T-helper 17 cell (primary cell): ENCODE data around the gene ASPG. TPM values are rescaled to one million over a fixed set of nuclear protein-coding genes. Genes with fewer than 3 reads are reported as not detected.

Experiments
- ATAC-seq: fragments of 150-1000 bp; cut with Tn5 transposase; 2 replicates; pipeline ENCODE4 v1.10.0; 2021; ENCODE audit warnings: mild to moderate bottlenecking, moderate library complexity
- DNase-seq, 3 donors: peaks; one replicate each; pipeline versions ENCODE4 v3.0.0 to v3.0.0-alpha.2; 2020 to 2021
- H3K9me3 ChIP-seq: one replicate; pipeline ENCODE4 v1.7.0; 2013; ENCODE audit warnings: low read length, mild to moderate bottlenecking; ENCODE audit not compliant: control insufficient read depth, poor library complexity, severe bottlenecking
- H3K27ac Mint-ChIP-seq: one replicate; pipeline ENCODE4 v1.8.0; 2022; ENCODE audit warnings: mild to moderate bottlenecking, moderate library complexity, mixed read lengths
- H3K27me3 Mint-ChIP-seq: one replicate; pipeline ENCODE4 v1.8.0; 2022; ENCODE audit warnings: mixed read lengths
- H3K36me3 Mint-ChIP-seq: one replicate; pipeline ENCODE4 v1.8.0; 2022; ENCODE audit warnings: low read depth, mixed read lengths
- H3K4me1 Mint-ChIP-seq: one replicate; pipeline ENCODE4 v1.8.0; 2022; ENCODE audit warnings: mild to moderate bottlenecking, mixed read lengths
- H3K4me3 Mint-ChIP-seq: one replicate; pipeline ENCODE4 v1.8.0; 2022; ENCODE audit warnings: mild to moderate bottlenecking, moderate library complexity, mixed read lengths
- total RNA-seq, 4 donors: library from RNA in 2 of 4; stranded (reverse) in 2 of 4; gene quantifications; one replicate each; pipeline ENCODE4 v1.2.3 and lab custom pipeline; 2022 to 2026

ASPG gene
- total RNA-seq: not detected
- 0 to 0.15 reads per million in 2 donors for total RNA-seq (lab: John Stamatoyannopoulos, UW)

DNA sequence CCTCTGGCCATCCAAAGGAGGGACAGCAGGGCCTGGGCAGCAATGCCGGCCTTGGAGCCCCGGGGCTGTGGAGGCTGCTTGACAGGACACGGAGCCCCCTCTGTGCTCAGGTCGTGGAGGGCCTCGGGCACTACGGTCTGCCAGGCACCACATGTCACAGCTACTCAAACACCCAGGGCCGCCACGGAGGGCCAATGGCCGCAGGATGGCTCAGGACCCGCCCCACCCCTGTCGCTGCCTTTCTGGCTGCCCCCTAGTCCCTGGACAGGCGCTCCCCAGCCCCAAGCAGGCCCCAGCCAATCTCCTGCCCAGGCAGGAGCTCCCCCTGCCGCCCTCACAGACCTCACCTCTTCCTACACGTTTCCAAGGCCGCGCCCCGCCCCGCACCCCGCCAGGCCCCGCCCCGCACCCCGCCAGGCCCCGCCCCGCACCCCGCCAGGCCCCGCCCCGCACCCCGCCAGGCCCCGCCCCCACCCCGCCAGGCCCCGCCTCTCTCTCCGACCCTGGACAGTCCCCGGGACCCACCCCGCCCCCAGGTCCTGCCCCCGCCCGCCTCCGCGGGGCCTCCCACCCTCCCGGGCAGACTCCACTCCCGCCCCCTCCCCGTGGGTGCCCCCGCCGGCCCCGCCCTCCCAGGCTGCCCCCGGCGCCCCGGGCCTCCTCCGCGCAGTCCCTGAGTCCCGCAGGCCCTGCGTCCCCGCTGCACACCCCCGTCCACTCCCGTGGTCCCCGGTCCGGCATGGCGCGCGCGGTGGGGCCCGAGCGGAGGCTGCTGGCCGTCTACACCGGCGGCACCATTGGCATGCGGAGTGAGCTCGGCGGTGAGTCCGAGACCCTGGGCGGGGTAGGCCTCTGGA lies at the start of gene ASPG:
Gene ASPG, plus strand, starts transcription at position 669 of the 857 bp plus-strand sequence. Its CDS starts 71 bp downstream, at position 740.
- peak; percentile 50 for ATAC-seq
- peaks cover 26% of the 10 kb centered on the region for H3K27me3 Mint-ChIP-seq
- no peaks in the 10 kb centered on the region for H3K9me3 ChIP-seq
- no peaks in the 10 kb centered on the region for H3K36me3 Mint-ChIP-seq
- H3K27ac Mint-ChIP-seq: no peak within 1 kb of the TSS
- H3K4me1 Mint-ChIP-seq: no peaks in the 10 kb centered on the region
- DNase-seq: peak in 1 of 3 donors; percentile 34
- H3K4me3 Mint-ChIP-seq: peak within 1 kb of the TSS; percentile 41

DNA sequence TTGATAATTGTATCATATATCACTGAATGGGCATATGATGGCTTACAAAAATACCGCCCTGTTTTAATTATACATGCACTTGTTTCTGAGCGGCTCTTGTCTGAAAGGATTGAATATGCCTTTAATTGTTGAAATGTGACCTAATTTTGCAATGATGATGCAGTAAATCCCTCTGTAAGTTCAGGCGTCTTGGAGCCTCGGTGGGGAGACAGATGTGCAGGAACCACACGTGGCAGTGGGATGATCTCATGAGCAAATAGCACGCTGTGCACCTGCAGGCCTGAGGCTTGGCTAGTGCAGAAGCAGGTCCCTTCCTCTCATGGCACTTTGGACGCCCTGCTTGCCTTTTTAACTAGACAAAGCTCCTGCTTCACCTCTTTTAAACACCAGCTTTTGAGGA lies 49.3 kb upstream of the ASPG start:
- Mint-ChIP-seq H3K4me1 (no peaks in the 10 kb centered on the region), H3K27ac (no peak overlapping the region), H3K4me3 (no peak overlapping the region), H3K27me3 (peaks cover 79% of the 10 kb centered on the region), H3K36me3 (peaks cover 4% of the 10 kb centered on the region)
- no peak for DNase-seq
- no peak for ATAC-seq
- H3K9me3 ChIP-seq: no peaks in the 10 kb centered on the region

DNA sequence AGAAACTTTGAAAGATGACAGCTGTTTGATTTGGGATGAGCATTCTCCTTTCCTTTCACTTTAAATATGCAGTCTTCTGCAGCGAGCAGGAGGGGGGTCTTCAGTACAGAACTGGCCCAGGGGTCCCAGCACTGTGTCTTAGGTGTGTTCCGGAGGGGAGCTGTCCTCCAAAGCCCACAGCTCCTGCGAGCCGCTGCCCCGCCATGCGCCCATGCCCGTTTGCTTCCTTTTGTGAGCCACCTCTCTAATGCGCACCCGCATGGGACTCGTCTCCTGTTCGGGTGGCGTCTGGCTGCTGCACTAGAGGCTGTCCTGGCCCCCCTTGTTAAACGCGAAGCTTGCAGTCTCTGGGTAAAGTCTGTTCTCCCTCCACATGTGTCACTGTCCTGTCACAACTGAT lies 48.4 kb upstream of the ASPG start:
- ATAC-seq (no peak), DNase-seq (no peak)
- Mint-ChIP-seq H3K4me1 (no peaks in the 10 kb centered on the region), H3K4me3 (no peak overlapping the region), H3K27ac (no peak overlapping the region), H3K36me3 (peaks cover 4% of the 10 kb centered on the region), H3K27me3 (peaks cover 87% of the 10 kb centered on the region)
- no peaks in the 10 kb centered on the region for H3K9me3 ChIP-seq

DNA sequence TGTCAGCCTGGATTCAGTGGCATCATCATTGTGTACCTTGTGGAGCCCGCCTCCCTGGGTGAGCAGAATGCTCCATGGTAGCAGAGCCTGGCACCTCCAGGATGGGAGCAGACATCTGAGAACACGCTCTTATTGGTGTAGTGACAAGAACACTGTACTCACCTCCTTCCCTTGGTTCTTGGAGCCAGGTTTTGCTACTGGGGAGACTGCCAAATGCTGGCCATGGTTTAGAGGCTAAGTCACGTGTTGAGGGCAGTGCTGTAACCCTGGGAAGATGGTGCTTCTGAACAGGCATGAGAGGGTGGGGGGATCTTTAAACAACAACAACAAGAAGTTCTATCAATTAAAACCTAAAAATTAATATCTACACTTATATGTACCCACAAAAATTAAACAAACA lies 47.6 kb upstream of the ASPG start:
- Mint-ChIP-seq H3K4me1 (no peaks in the 10 kb centered on the region), H3K27ac (no peak overlapping the region), H3K4me3 (no peak overlapping the region), H3K27me3 (peaks cover 82% of the 10 kb centered on the region), H3K36me3 (peaks cover 4% of the 10 kb centered on the region)
- DNase-seq (no peak), ATAC-seq (no peak)
- no peaks in the 10 kb centered on the region for H3K9me3 ChIP-seq

DNA sequence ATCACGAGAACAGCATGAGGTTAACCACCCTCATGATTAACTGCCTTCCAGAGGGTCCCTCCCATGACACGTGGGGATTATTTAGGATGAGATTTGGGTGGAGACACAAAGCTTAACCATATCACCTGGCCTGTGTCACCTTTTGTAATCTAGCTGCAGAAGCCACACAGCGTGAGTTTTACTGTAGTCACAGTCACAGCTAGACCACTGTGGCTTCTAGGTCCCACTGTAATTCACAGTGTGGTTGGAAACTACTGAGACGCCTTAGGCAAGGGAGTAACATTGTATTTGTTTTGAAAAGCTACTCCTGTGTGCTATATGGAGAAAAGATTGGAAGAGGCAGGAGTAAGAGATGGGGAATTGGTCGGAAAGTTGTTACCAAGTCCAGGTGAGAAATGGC lies 46.3 kb upstream of the ASPG start:
- Mint-ChIP-seq H3K4me3 (no peak overlapping the region), H3K27ac (no peak overlapping the region), H3K4me1 (no peaks in the 10 kb centered on the region), H3K27me3 (peaks cover 76% of the 10 kb centered on the region), H3K36me3 (peaks cover 4% of the 10 kb centered on the region)
- ATAC-seq (no peak), DNase-seq (no peak)
- no peaks in the 10 kb centered on the region for H3K9me3 ChIP-seq

DNA sequence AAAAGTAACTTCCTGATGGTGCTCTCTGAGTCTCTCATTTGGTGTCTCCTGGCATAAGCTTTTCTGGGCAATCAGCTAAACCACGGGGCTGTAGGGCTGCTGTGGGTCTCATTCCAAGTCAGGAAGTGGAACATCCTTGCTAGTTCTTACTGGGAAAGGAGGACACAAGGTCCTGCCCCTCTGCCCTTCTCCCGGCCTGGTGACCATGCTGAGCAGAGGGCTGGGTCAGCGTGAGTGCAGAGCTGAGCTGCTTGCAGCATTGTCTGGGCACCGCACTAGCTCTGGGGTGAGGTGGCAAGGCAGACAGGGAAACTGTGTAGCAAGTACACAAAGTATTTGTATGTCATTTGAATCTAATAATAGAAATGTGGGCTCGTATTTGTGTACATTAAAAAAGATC lies 45.0 kb upstream of the ASPG start:
- no peaks in the 10 kb centered on the region for H3K4me1 Mint-ChIP-seq
- no peak for DNase-seq
- no peak for ATAC-seq
- peaks cover 4% of the 10 kb centered on the region for H3K36me3 Mint-ChIP-seq
- peaks cover 74% of the 10 kb centered on the region for H3K27me3 Mint-ChIP-seq
- H3K27ac Mint-ChIP-seq: no peak overlapping the region
- H3K4me3 Mint-ChIP-seq: no peak overlapping the region
- no peaks in the 10 kb centered on the region for H3K9me3 ChIP-seq

DNA sequence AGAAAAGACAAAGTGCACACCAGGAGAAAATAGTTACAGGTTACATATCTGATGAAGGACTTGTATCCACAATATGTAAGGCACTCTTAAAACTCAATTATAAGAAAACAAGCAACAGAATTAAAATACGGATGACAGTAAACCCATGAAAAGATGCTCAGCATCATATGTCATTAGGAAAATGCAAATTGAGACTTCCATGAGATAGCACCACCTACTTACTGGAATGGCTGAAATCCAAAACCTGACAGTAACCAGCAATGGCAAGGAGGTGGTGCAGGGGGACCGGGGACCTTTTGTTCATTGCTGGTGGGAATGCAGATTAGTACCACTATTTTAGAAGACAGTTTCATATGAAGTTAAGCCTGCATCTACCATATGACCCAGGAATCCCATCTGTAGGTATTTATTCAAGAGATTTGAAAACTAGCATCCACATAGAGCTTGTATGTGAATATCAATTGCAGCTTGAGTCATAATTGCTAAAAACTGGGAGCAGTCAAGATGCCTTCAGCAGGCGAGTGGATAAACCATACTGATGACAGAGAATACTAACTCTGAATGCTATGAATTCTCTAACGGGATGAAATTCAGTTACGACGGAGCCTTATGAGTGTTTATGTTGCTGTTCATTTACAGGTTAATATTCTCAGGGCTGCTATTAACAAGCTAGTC lies 43.9 kb upstream of the ASPG start:
- no peaks in the 10 kb centered on the region for H3K4me1 Mint-ChIP-seq
- no peak for DNase-seq
- no peak for ATAC-seq
- no peaks in the 10 kb centered on the region for H3K9me3 ChIP-seq
- H3K36me3 Mint-ChIP-seq: peaks cover 4% of the 10 kb centered on the region
- no peak overlapping the region for H3K27ac Mint-ChIP-seq
- H3K27me3 Mint-ChIP-seq: peaks cover 75% of the 10 kb centered on the region
- no peak overlapping the region for H3K4me3 Mint-ChIP-seq

DNA sequence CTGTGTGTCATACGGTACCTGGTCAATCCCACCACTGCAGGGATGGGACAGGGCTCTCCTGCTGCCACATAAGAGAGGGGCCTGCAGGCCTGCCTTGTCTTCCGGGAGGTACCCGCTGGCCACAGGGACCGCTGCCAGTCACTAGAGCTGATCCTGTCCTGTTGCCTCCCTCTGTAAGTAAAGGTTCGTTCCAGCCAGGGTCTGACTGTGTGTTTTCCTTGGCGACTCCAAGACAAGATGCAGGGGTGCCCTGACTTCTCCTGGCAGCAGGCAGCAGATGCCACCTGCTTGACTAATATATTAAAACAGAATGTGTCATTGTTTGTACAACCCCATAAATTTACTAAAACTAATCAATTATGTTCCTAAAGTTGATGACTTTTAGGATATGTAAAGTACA lies 41.5 kb upstream of the ASPG start:
- Mint-ChIP-seq H3K4me1 (no peaks in the 10 kb centered on the region), H3K27ac (no peak overlapping the region), H3K4me3 (no peak overlapping the region), H3K36me3 (peaks cover 4% of the 10 kb centered on the region), H3K27me3 (peaks cover 62% of the 10 kb centered on the region)
- H3K9me3 ChIP-seq: no peaks in the 10 kb centered on the region
- no peak for ATAC-seq
- no peak for DNase-seq

DNA sequence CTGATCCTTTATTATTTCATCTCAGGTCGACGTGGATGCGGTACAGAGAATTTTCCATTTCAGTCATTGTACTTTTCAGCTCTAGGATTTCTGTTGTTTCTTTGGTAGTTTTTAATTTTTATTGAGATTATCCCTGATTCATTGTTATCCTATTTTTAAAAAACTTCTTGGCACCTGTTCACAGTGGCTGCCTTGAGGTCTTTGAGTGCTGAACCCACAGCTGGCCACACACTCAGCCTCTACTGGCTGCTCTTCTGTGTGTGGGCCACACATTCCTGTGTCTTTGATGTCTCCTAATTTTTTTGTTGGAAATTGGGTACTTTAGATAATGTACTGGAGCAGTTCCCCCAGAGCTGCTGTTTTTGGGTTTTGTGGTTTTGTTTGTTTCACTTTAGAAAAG lies 37.7 kb upstream of the ASPG start:
- H3K9me3 ChIP-seq: no peaks in the 10 kb centered on the region
- Mint-ChIP-seq H3K36me3 (no peaks in the 10 kb centered on the region), H3K27me3 (peaks cover 53% of the 10 kb centered on the region), H3K27ac (no peak overlapping the region), H3K4me1 (no peaks in the 10 kb centered on the region), H3K4me3 (no peak overlapping the region)
- ATAC-seq (no peak), DNase-seq (no peak)

DNA sequence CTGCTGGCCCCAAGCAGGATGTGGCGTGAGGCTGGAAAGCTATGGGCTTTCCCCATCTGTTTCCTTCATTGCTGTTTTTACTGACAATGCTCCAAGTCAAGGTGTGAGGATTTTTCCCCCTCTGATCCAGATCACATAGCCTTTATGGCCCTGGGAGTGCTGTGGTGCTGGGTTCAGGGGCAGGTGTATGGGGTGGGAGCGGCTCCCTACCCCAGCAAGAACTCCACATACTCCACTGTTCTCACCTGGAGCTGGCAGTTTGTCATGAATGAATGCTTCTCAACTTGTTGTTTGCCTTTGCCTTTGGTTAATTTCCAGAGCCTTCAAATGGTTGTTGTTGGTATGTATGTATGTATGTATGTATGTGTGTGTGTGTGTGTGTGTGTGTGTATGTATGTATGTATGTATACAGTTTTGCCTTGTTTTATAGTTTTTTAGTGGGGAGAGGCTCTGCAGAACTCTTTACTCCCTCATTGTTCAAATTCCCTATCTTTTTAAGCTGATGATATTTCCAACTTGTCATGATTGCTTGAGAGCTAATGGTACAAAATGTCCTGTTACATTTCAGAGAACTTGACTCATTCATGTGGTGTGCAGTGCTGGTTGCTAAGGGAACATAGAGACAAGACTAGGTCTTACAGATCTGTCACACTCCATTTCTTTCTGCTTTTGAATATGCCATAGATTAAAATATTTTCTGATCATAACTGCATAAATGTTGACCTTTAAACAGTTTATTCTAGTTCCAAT lies 36.6 kb upstream of the ASPG start:
- no peaks in the 10 kb centered on the region for H3K36me3 Mint-ChIP-seq
- no peak overlapping the region for H3K27ac Mint-ChIP-seq
- no peak overlapping the region for H3K4me3 Mint-ChIP-seq
- no peaks in the 10 kb centered on the region for H3K9me3 ChIP-seq
- ATAC-seq (no peak), DNase-seq (no peak)
- H3K27me3 Mint-ChIP-seq: peaks cover 57% of the 10 kb centered on the region
- H3K4me1 Mint-ChIP-seq: no peaks in the 10 kb centered on the region

DNA sequence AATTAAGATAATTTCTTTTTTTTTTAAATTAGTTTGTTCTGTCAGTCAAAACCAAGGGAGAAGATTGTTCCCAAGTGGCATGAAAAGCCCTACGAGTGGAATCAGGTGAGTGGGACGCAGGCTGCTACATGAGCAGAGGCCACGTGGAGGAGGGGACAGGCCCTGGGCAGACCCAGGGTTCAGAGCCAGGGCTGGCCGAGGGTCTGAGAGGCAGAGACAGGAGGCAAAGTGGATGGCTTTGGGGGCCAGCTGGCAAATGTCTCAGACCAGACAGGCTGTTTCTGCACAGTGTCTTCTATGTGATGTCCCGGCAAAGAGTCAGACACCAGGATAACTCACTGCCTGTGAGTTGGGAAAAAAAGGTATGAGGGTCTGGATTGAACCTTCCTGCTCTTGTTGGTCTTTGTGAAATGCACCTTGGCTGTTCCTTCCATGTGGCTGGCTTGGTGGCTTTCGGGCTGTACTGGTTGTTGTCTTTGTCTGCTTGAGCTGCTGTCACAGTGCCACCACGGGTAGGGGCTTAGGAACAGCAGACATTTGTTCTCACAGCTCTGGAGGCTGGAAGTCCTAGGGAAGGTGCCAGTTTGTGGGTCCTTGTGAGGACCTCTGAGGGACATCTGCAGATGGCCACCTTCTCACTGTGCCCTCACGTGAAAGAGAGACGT lies 35.8 kb upstream of the ASPG start:
- peaks cover 57% of the 10 kb centered on the region for H3K27me3 Mint-ChIP-seq
- H3K27ac Mint-ChIP-seq: no peak overlapping the region
- no peaks in the 10 kb centered on the region for H3K36me3 Mint-ChIP-seq
- H3K4me1 Mint-ChIP-seq: no peaks in the 10 kb centered on the region
- ATAC-seq (no peak), DNase-seq (no peak)
- no peak overlapping the region for H3K4me3 Mint-ChIP-seq
- H3K9me3 ChIP-seq: no peaks in the 10 kb centered on the region

DNA sequence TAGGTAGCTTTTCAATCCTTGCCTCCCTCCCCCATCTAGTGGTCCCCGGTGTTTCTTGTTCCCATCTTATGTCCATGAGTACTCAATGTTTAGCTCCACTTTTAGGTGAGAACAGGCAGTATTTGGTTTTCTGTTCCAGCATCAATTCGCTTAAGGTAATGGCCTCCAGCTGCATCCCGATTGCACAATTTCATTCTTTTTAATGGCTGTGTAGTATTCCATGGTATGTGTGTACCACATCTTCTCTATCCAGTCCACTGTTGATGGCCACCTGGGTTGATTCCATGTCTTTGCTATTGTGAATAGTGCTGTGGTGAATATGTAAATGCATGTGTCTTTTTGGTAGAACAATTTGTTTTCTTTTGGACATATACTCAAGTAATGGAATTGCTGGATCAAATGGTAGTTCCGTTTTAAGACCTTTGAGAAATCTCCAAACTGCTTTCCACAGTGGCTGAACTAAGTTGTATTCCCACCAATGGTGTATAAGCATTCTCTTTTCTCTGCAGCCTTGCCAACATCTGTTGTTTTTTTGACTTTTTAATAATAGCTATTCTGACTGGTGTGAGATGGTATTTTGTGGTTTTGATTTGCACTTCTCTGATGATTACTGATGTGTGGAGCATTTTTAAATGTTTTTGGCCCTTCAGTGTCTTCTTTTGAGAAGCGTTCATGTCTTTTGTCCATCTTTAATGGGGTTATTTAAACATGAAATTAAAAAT lies 34.2 kb upstream of the ASPG start:
- peaks cover 58% of the 10 kb centered on the region for H3K27me3 Mint-ChIP-seq

More for the DNA sequence above, 34.2 kb upstream of the ASPG start:
- Mint-ChIP-seq H3K27ac (no peak overlapping the region), H3K36me3 (no peaks in the 10 kb centered on the region), H3K4me1 (no peaks in the 10 kb centered on the region), H3K4me3 (no peak overlapping the region)
- DNase-seq (no peak), ATAC-seq (no peak)
- no peaks in the 10 kb centered on the region for H3K9me3 ChIP-seq
